Panc1 (cell line): ENCODE data around the gene NCS1. TPM values are rescaled to one million over a fixed set of nuclear protein-coding genes. Genes with fewer than 3 reads are reported as not detected.

ENCODE experiments used
- ATAC-seq: fragments of 200-7000 bp; cut with Tn5 transposase; 2 replicates; pipeline ENCODE4 v1.9.1; 2020; ENCODE audit warnings: mild to moderate bottlenecking, moderate library complexity
- BruUV-seq: library from RNA; stranded (reverse); fragments of 400-500 nt; replicated peaks from 2 replicates; lab custom pipeline; 2021; lab: Mats Ljungman, UMichigan
- CTCF ChIA-PET: fragments of 300-600 bp; sonication (Branson Sonifier 250); formaldehyde crosslinking; loops from one replicate; lab custom pipeline; 2022; ENCODE audit warnings: antibody characterized with exemption; lab: Charles Lee
- POLR2A ChIA-PET: fragments of 300-600 bp; sonication (Branson Sonifier 250); formaldehyde crosslinking; loops from one replicate; lab custom pipeline; 2022; ENCODE audit warnings: antibody characterized with exemption; lab: Charles Lee
- DNase-seq: peaks from one replicate; pipeline ENCODE4 v3.0.0-alpha.2; 2010; ENCODE audit warnings: low read depth, low spot score
- H3K27ac ChIP-seq: 2 replicates; pipeline ENCODE4 v1.5.1; 2011; ENCODE audit warnings: mild to moderate bottlenecking, low read length, inconsistent platforms
- H3K27me3 ChIP-seq: fragments of 200-500 bp; sonication (Bioruptor generic); 2 replicates; pipeline ENCODE4 v1.6.0; 2014; ENCODE audit warnings: low read length, inconsistent platforms; ENCODE audit not compliant: control insufficient read depth, insufficient read depth
- H3K36me3 ChIP-seq: fragments of 200-500 bp; sonication (Bioruptor generic); 2 replicates; pipeline ENCODE4 v1.5.1; 2014; ENCODE audit warnings: inconsistent platforms, mild to moderate bottlenecking, low read length, moderate library complexity; ENCODE audit not compliant: control insufficient read depth, insufficient read depth
- H3K4me1 ChIP-seq: 2 replicates; pipeline ENCODE4 v1.5.1; 2011; ENCODE audit warnings: inconsistent platforms, mild to moderate bottlenecking, low read length, moderate library complexity; ENCODE audit not compliant: control insufficient read depth, insufficient read depth
- H3K4me3 ChIP-seq, 2 experiments: 2 replicates each; pipeline ENCODE4 v1.5.1; 2011 to 2012; ENCODE audit warnings: low read depth in 2 of 2, low read length in 2 of 2, mild to moderate bottlenecking in 2 of 2, inconsistent platforms in 1 of 2, moderate library complexity in 1 of 2
- H3K9me3 ChIP-seq: fragments of 200-500 bp; sonication (Bioruptor generic); 2 replicates; pipeline ENCODE4 v1.5.1; 2014; ENCODE audit warnings: low read depth, mild to moderate bottlenecking, inconsistent platforms, low read length, moderate library complexity; ENCODE audit not compliant: control insufficient read depth, insufficient read depth
- CTCF ChIP-seq: fragments of 450-650 bp; IDR thresholded peaks from 2 replicates; pipeline ENCODE4 v1.5.1; 2017; ENCODE audit warnings: mild to moderate bottlenecking
- REST ChIP-seq, 2 experiments: IDR thresholded peaks; 2 replicates each; pipeline ENCODE4 v1.6.1; 2011 to 2012; ENCODE audit warnings: low read depth in 2 of 2, control low read depth in 1 of 2, low read length in 1 of 2, mild to moderate bottlenecking in 1 of 2, moderate library complexity in 1 of 2; ENCODE audit not compliant: insufficient read depth in 1 of 2
- SIN3A ChIP-seq: IDR thresholded peaks from 2 replicates; pipeline ENCODE4 v1.6.1; 2012; ENCODE audit warnings: low read depth, mild to moderate bottlenecking, low read length, moderate library complexity, borderline replicate concordance; ENCODE audit not compliant: insufficient read depth
- TCF7L2 ChIP-seq: IDR thresholded peaks from 2 replicates; pipeline ENCODE4 v1.6.1; 2011; ENCODE audit warnings: mild to moderate bottlenecking, low read depth, low read length, inconsistent platforms
- in situ Hi-C: cut with HindIII; loops from 2 replicates; pipeline ENCODE4 v1.10.0; 2016; ENCODE audit warnings: low sequenced_read_pairs, low pct_unique_long_range_greater_than_20kb
- intact Hi-C: fragments of 100-400 bp; cut with micrococcal nuclease; formaldehyde crosslinking; loops from one replicate; pipeline ENCODE4 v1.10.0; 2022; ENCODE audit not compliant: unreplicated experiment
- total RNA-seq: library from RNA; stranded (reverse); gene quantifications from one replicate; pipeline ENCODE4 v1.2.1, GENCODE V29; 2021; ENCODE audit not compliant: unreplicated experiment

Gene NCS1
- total RNA-seq, 1 experiment from 2014 or later = 31.6 TPM

GRCh38 chr9:130145658-130146057 is 26.5 kb upstream of the NCS1 start:
- no peak for TF ChIP-seq CTCF
- TF ChIP-seq REST (IDR thresholded peaks at IDR 0.05; ENCODE audit: insufficient read depth in 1 of 2, low read depth in 2 of 2, low read length in 1 of 2) = no peak
- DNase-seq = no peak
- no peaks in the 10 kb centered on the region for H3K9me3 ChIP-seq
- H3K36me3 ChIP-seq = no peaks in the 10 kb centered on the region
- no peak for ATAC-seq
- H3K27me3 ChIP-seq = no peaks in the 10 kb centered on the region
- in situ Hi-C loops = no loop called here
- ChIA-PET CTCF (interaction anchor here (0.6 kb wide), 1 partner anchor 21 kb away, joined by 15 read pairs; no protein-coding TSS in a partner anchor), POLR2A (interaction anchor here (0.7 to 1.1 kb wide), 2 partner anchors 12 to 35 kb away, joined by 5 to 31 read pairs; no protein-coding TSS in a partner anchor)
- intact Hi-C loops = no loop called here
- H3K4me3 ChIP-seq = no peak overlapping the region
- H3K27ac ChIP-seq = no peak overlapping the region
- H3K4me1 ChIP-seq = no peaks in the 10 kb centered on the region
- no TSS peak for BruUV-seq

- H3K4me3 ChIP-seq = no peak overlapping the region
- H3K36me3 ChIP-seq = no peaks in the 10 kb centered on the region
- TF ChIP-seq REST (IDR thresholded peaks at IDR 0.05; ENCODE audit: insufficient read depth in 1 of 2, low read depth in 2 of 2, low read length in 1 of 2) (no peak), TCF7L2 (no peak), SIN3A (no peak)
- POLR2A ChIA-PET = interaction anchor here (0.6 kb wide), 1 partner anchor 127 kb away, joined by 3 read pairs; no protein-coding TSS in a partner anchor
- intact Hi-C loops = no loop called here
- in situ Hi-C loops = no loop called here
- no peaks in the 10 kb centered on the region for H3K27me3 ChIP-seq
- DNase-seq (no peak), ATAC-seq (no peak)
- H3K9me3 ChIP-seq = no peaks in the 10 kb centered on the region
- CTCF ChIA-PET = no interaction called here
- no peak overlapping the region for H3K27ac ChIP-seq
- no TSS peak for BruUV-seq
- no peaks in the 10 kb centered on the region for H3K4me1 ChIP-seq
Observed at GRCh38 chr9:130147198-130147597, 25.0 kb upstream of the NCS1 start.
